ENCODE measurements around the gene GPS1. TPM values are rescaled to one million over a fixed set of nuclear protein-coding genes. Genes with fewer than 3 reads are reported as not detected.
"Not testable (repeated sequence)": the region's sequence is repeated elsewhere in the genome, so short reads cannot be mapped to it uniquely, and the experiment has no call there.

GPS1 gene
- total RNA-seq, 2 donors from 2014 or later, result 112 to 114 TPM

DNA sequence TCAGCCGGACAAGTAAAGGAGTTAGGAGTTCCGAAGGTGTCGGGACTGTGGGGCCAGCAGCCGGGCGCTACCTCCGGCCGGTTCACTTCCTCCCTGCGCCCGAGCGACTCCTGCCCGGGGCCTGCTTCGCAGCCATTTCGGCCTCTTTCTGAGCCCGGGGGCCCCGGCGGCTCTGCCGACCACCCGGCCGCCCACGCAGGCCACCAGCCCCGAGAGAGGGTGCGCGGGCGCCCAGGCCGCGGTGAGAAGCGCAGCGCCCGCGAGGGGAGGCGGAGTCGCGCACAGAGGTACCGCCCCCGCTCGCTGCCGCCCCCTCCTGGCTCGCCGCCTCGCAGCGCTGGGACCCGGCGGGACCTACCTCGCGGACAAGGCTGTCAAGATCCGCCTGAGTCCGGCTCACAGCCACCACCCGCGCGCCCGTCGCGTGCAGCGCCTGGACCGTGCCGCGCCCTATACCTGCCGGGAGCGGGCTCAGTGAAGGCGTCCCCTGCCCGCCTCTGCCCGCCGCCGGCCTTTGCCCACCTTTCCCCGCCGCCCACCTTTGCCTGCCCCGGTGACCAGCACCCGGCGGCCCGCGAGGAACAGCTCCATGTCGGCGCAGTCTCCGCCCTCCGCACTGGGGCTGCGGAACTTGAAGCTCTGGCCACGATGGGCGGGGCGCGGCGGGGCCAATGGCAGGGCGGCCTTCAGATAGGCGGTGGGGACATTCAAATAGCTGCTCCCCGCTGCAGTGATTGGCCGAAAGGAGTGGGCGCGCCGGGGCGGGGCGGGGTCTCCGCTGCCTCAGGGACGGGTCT, 14.4 kb upstream of the GPS1 start, which contains the start of gene DCXR:
Gene DCXR (minus strand): TSS at position 606 of the 797 bp plus-strand sequence. CDS start 15 bp downstream, at position 591.
- peak within 1 kb of the TSS; percentile 80 for H3K4me3 Mint-ChIP-seq
- DNase-seq (ENCODE audit: low spot score) (peak; percentile 98), ATAC-seq (peak; percentile 97)
- H3K4me1 Mint-ChIP-seq (ENCODE audit: low read depth in 2 of 2), result peaks cover 12 to 17% of the 10 kb centered on the region in 2 donors
- H3K36me3 Mint-ChIP-seq, result no peaks in the 10 kb centered on the region
- H3K9me3 Mint-ChIP-seq, result no peaks in the 10 kb centered on the region
- H3K27me3 Mint-ChIP-seq, result no peaks in the 10 kb centered on the region
- peak within 1 kb of the TSS; percentile 60 to 84 for H3K27ac Mint-ChIP-seq

DNA sequence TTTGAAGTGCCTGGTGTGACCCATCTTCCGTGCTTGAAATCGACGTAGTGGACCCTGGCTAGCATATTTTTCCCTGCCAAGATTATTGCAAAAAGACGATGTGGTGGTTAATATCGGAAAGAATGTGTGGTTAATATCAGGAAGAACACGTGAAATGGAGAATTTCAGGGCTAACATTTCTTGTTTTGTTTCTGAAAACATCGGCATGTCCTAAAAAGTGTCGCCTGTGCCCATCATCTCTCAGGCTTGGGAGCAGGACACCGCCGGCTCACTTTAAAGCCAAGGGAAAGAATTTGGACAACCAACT, 13.9 kb upstream of the GPS1 start:
- Mint-ChIP-seq H3K27me3 (no peaks in the 10 kb centered on the region), H3K4me1 (ENCODE audit: low read depth in 2 of 2) (peaks cover 12 to 17% of the 10 kb centered on the region in 2 donors), H3K9me3 (no peaks in the 10 kb centered on the region), H3K36me3 (no peaks in the 10 kb centered on the region), H3K4me3 (peak overlapping the region; percentile 80), H3K27ac (peak overlapping the region; percentile 60 to 84)
- DNase-seq (ENCODE audit: low spot score), result no peak
- ATAC-seq, result no peak

DNA sequence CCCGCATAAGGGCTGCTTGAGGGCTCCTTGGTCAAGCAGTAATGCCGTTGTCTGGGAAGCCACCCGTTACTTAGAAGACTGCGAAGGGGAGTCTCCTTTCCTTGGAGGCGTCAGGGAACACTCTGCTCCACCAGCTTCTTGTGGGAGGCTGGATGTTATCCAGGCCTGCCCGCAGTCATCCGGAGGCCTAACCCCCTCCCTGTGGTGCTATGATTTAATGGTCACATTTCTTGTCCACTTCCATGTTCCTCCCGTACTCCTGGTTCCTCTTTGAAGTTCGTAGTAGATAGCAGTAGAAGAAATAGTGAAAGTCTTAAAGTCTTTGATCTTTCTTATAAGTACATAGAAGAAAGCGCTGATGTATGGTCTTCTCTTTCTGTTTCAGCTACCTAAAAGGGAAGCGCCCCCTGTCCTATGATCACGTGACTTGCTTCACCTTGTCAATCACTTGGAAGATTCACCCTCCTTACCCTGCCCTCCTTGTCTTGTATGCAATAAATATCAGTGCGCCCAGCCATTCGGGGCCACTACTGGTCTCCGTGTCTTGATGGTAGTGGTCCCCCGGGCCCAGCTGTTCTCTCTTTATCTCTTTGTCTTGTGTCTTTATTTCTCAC, 12.8 kb upstream of the GPS1 start:
- ATAC-seq; H3K27me3 Mint-ChIP-seq; H3K9me3 Mint-ChIP-seq; H3K36me3 Mint-ChIP-seq; DNase-seq (ENCODE audit: low spot score); H3K27ac Mint-ChIP-seq: not testable (repeated sequence)
- H3K4me1 Mint-ChIP-seq (ENCODE audit: low read depth in 2 of 2), result peaks cover 12 to 17% of the 10 kb centered on the region in 2 donors
- peak overlapping the region; percentile 23 for H3K4me3 Mint-ChIP-seq

DNA sequence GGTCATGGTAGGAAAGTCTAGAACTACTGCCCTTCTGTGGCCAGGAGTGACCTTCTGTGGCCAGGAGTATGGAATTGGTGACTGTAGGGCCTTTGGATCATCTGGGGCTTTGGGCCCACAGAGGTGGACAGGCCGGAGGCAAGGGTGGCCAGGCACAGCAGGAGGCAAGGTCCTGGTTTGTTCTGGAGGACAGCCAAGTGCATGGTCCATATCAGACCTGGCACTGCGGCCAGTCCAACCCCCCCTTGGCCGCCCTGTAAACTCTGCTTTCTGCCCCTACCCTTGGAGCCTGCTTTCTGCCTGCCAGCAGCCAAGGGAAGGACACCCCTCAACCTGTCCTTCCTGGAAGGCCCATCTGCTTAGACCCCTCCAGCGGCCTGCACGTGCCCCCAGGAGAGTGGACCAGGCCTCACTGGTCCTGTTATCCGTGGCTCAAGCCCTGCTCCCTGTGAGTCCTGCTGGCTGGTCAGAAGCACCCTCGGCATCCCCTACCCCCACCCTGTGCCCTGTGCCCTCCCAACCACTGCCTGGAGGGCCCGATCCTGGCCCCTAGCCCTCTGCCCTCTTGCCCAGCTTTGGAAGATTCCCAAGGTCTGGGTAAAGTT, 11.9 kb upstream of the GPS1 start:
- no peak overlapping the region for H3K27ac Mint-ChIP-seq
- H3K4me3 Mint-ChIP-seq, result no peak overlapping the region
- H3K36me3 Mint-ChIP-seq, result no peaks in the 10 kb centered on the region
- DNase-seq (ENCODE audit: low spot score) (no peak), ATAC-seq (no peak)
- H3K27me3 Mint-ChIP-seq, result no peaks in the 10 kb centered on the region
- peaks cover 12 to 17% of the 10 kb centered on the region in 2 donors for H3K4me1 Mint-ChIP-seq (ENCODE audit: low read depth in 2 of 2)
- H3K9me3 Mint-ChIP-seq, result no peaks in the 10 kb centered on the region

DNA sequence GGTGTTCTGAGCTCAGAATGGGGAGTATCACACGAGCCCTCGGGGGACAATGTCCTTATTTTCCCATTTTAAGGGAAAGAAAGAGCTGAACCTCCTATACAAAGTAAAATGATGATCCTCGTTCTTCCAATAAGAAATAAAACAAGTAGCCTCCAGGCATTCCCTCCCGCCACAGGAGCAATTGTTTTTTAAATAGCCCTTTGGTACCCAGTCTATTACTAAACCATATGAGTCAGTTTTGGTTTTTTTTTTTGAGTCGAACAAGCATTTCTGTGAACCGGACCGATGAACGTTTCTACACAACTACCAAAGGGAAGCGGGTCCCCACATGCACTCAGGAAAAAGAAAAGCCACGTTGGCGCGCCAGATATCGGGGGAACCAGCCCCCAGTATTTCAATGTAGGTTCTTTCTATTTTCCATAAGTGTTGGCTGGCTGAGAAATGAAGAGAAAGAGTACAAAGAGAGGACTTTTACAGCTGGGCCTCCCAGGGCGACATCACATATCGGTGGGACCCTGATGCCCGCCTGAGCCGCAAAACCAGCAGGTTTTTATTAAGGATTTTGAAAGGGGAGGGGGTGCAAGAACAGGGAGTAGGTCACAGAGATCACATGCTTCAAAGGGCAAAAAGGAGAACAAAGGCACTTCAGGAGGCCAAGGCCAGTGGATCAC, 10.4 kb upstream of the GPS1 start:
- ATAC-seq (no peak), DNase-seq (ENCODE audit: low spot score) (no peak)
- H3K9me3 Mint-ChIP-seq, result no peaks in the 10 kb centered on the region
- H3K27ac Mint-ChIP-seq, result no peak overlapping the region
- peaks cover 7 to 11% of the 10 kb centered on the region in 2 donors for H3K4me1 Mint-ChIP-seq (ENCODE audit: low read depth in 2 of 2)
- no peaks in the 10 kb centered on the region for H3K36me3 Mint-ChIP-seq
- H3K4me3 Mint-ChIP-seq, result no peak overlapping the region
- no peaks in the 10 kb centered on the region for H3K27me3 Mint-ChIP-seq

DNA sequence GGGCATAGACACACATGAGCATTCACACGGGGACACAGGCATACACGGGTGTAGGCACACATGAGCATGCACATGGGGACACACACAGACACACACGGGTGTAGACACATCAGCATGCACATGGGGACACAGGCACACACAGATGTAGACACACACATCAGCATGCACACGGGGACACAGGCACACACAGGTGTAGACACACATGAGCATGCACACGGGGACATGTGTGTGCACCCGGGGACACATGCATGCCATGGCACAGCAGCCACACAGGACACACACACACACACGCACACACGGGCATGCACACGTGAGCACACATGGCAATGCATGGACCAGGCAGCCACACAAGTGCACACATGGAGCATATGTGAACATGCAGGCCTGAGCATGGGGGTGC, 9.0 kb upstream of the GPS1 start:
- DNase-seq (ENCODE audit: low spot score) (no peak), ATAC-seq (peak; percentile 3 to 42)
- no peaks in the 10 kb centered on the region for H3K9me3 Mint-ChIP-seq
- no peak overlapping the region for H3K4me3 Mint-ChIP-seq
- H3K36me3 Mint-ChIP-seq, result no peaks in the 10 kb centered on the region
- H3K27ac Mint-ChIP-seq, result no peak overlapping the region
- no peaks in the 10 kb centered on the region for H3K27me3 Mint-ChIP-seq
- peaks cover 5 to 12% of the 10 kb centered on the region in 2 donors for H3K4me1 Mint-ChIP-seq (ENCODE audit: low read depth in 2 of 2)

DNA sequence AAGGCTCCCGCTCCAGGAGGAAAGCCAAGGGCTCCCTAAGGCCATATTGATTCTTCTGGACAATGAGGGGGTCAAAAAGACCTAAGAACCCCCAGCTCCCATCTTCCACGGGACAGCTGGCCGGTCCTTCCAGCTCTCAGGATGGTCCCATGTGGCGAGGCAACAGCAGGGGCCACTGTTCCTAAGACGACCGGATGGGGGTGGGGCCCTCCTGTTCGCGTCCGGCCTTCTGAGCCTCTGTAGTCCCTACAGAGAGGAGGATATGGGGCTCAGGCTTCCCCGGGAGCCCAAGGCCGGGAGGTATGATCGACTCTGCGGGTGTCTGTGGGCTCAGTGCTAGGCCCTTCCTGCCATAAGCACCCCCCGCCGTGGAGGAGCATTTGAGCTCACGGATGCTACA, 8.2 kb upstream of the GPS1 start:
- H3K4me3 Mint-ChIP-seq, result no peak overlapping the region
- ATAC-seq (no peak), DNase-seq (ENCODE audit: low spot score) (no peak)
- H3K27ac Mint-ChIP-seq, result no peak overlapping the region
- H3K36me3 Mint-ChIP-seq, result no peaks in the 10 kb centered on the region
- peaks cover 0 to 9% of the 10 kb centered on the region in 2 donors for H3K4me1 Mint-ChIP-seq (ENCODE audit: low read depth in 2 of 2)
- H3K27me3 Mint-ChIP-seq, result no peaks in the 10 kb centered on the region
- no peaks in the 10 kb centered on the region for H3K9me3 Mint-ChIP-seq

DNA sequence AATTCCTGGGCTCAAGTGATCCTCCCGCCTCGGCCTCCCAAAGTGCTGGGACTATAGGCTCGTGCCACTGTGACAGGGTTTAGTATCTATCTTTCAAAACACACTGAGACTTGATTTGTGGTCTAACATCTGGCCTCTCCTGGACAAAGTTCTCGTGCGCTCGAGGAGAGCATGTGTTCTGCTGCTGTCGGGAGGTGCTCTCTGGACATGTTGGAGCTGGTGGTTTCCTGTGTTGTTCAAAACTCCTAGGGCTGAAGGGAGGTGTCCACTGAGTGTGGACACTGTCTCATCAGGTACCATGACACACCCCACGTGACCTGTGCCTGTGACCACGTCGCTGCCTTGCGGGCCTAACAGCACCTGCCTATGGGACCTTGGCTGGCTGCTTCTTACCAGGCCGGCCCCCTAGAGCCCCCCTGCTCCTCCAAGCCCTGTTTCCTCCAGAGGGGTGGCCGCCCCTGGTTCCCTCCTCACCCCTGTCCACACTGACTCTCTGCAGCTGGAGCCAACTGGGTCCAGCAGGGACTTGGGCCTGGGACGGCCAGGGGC, 5.7 kb upstream of the GPS1 start:
- ATAC-seq (no peak), DNase-seq (ENCODE audit: low spot score) (no peak)
- Mint-ChIP-seq H3K27ac (no peak overlapping the region), H3K36me3 (no peaks in the 10 kb centered on the region), H3K27me3 (no peaks in the 10 kb centered on the region), H3K9me3 (no peaks in the 10 kb centered on the region), H3K4me3 (no peak overlapping the region), H3K4me1 (ENCODE audit: low read depth in 2 of 2) (peaks cover 3 to 9% of the 10 kb centered on the region in 2 donors)

DNA sequence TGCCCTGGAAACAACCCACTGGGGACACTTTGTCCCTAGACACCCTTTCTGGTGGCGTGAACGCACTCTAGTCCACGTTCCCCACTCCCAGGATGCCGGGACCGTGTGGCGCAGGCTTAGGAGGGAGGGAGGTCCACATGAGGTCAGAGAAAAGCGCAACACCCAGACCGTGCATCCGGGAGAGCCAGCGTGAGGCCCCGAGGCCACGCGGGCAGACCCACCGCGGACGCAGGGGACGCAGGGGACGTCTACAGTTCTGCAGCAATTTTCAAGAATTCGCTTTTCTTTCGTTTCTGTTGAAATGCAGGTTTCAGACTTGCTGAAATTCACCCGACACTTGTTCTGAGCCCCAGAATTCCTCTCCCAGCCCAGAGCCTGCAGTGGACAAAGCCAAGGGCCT, 4.8 kb upstream of the GPS1 start:
- H3K9me3 Mint-ChIP-seq, result no peaks in the 10 kb centered on the region
- H3K27ac Mint-ChIP-seq, result no peak overlapping the region
- H3K4me1 Mint-ChIP-seq (ENCODE audit: low read depth in 2 of 2), result peaks cover 3 to 9% of the 10 kb centered on the region in 2 donors
- ATAC-seq (no peak), DNase-seq (ENCODE audit: low spot score) (no peak)
- no peak overlapping the region for H3K4me3 Mint-ChIP-seq
- no peaks in the 10 kb centered on the region for H3K36me3 Mint-ChIP-seq
- no peaks in the 10 kb centered on the region for H3K27me3 Mint-ChIP-seq

DNA sequence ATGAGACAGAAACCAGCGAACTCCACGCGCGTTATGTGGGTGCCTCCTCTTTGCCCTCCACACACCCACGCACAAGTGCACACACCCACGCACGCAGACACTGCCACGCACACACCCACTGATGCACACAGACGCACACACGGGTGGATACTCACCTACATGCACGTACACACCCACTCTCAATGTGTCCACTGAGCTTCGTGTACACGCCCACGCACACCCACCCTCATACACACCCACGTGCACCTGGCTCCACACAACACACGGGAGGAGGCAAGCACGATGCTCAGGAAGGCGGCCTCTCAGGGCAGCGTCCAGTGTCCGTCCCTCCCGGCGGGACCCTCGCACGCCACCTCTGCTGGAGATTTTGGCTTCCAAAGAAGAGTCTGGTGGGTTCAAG, 4.3 kb upstream of the GPS1 start:
- Mint-ChIP-seq H3K36me3 (no peaks in the 10 kb centered on the region), H3K4me1 (ENCODE audit: low read depth in 2 of 2) (peaks cover 3 to 9% of the 10 kb centered on the region in 2 donors), H3K4me3 (no peak overlapping the region), H3K27me3 (no peaks in the 10 kb centered on the region), H3K27ac (no peak overlapping the region), H3K9me3 (no peaks in the 10 kb centered on the region)
- no peak for DNase-seq (ENCODE audit: low spot score)
- ATAC-seq, result no peak

DNA sequence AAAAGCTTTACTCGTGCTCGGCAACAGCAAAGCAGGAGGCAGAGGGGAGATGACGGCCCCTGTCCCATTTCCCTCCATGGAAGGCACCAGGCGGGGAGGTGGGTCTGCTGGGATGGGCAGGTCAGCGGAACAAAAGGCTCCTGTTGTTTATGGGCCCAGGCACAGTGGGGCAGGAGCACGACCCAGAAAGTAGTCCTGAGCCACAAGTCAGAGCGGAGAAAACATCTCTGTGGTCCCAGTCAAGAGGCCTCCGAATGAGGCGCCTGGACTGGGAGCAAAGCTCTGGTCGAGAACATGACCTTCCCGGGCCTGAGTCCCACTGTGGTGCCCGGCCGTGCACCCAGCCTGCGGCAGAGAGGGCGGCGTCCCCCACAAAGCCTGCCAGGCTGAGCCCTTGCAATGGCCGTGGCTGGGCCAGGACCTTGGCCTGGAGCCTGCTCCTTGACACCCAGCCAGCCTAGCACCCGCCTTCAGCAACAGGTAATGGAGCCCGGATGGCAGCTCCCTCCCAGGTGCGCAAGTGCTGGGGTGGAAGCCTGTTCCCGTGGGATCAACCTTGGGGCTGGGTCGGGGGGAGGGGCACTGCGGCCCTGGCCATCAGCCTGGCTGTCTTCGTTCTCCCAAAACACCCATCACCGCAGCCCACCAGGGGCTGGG, 3.7 kb upstream of the GPS1 start:
- no peaks in the 10 kb centered on the region for H3K27me3 Mint-ChIP-seq
- no peak for ATAC-seq
- no peak for DNase-seq (ENCODE audit: low spot score)
- no peak overlapping the region for H3K4me3 Mint-ChIP-seq
- no peaks in the 10 kb centered on the region for H3K36me3 Mint-ChIP-seq
- peaks cover 3 to 9% of the 10 kb centered on the region in 2 donors for H3K4me1 Mint-ChIP-seq (ENCODE audit: low read depth in 2 of 2)
- no peak overlapping the region for H3K27ac Mint-ChIP-seq
- H3K9me3 Mint-ChIP-seq, result no peaks in the 10 kb centered on the region

DNA sequence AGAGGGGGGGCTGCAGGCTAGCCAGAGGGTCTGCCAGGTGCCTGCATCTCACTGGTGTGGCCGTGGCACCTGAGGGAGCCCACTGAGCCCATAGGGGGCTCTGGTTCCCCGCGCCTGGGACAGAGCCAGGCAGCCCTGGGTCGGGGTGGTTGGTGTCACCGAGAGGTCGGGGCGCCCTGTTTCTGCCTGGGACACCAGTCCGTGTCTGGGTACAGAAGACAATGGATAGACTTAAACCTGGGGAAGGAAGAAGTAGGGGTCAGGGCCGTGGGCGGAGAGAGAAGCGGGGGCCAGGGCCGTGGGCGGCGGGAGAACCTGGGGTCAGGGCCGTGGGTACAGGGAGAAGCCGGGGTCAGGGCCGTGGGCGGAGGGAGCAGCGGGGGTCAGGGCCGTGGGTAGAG, 3.1 kb upstream of the GPS1 start:
- H3K27me3 Mint-ChIP-seq, result no peaks in the 10 kb centered on the region
- ATAC-seq, result no peak
- no peak overlapping the region for H3K4me3 Mint-ChIP-seq
- no peak overlapping the region for H3K27ac Mint-ChIP-seq
- peaks cover 3 to 9% of the 10 kb centered on the region in 2 donors for H3K4me1 Mint-ChIP-seq (ENCODE audit: low read depth in 2 of 2)
- H3K36me3 Mint-ChIP-seq, result no peaks in the 10 kb centered on the region
- DNase-seq (ENCODE audit: low spot score), result no peak
- no peaks in the 10 kb centered on the region for H3K9me3 Mint-ChIP-seq

DNA sequence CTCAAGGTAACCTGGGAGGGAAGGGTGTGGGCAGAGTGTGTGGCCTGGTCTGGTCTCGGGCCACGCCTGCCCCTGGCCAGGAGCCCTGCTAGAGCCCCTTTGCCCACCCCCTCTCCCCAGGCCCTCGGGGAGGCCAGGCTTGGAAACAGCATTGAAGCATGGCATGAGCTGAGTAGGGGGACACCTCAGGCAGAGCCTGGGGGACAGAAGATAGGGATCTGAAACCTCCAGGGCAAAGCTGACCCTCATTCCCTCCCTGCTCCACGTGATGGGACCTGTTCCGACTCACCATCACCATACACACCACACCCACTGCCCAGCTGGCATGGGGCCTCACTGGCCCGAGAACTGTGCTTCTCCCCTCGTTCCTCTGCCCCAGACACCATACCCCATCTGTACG, 2.6 kb upstream of the GPS1 start:
- Mint-ChIP-seq H3K36me3 (no peaks in the 10 kb centered on the region), H3K27ac (no peak overlapping the region), H3K4me3 (no peak overlapping the region), H3K4me1 (ENCODE audit: low read depth in 2 of 2) (peaks cover 3 to 9% of the 10 kb centered on the region in 2 donors), H3K27me3 (no peaks in the 10 kb centered on the region), H3K9me3 (no peaks in the 10 kb centered on the region)
- no peak for DNase-seq (ENCODE audit: low spot score)
- ATAC-seq, result no peak
